Astrocyte of the cerebellum (primary cell): ENCODE measurements around the gene COG3.

Source experiments
- DNase-seq: peaks from one replicate; pipeline ENCODE4 v3.0.0-alpha.2; 2011; ENCODE audit warnings: low read depth
- H3K4me3 ChIP-seq: 2 replicates; pipeline ENCODE4 v1.5.1; 2011; ENCODE audit warnings: mild to moderate bottlenecking, low read depth, low read length, moderate library complexity
- CTCF ChIP-seq: IDR thresholded peaks from 2 replicates; pipeline ENCODE4 v1.5.1; 2012; ENCODE audit warnings: low read length, low read depth, moderate library complexity, mild to moderate bottlenecking; ENCODE audit errors: missing control alignments
- in situ Hi-C: cut with HindIII; loops from 2 replicates; pipeline ENCODE4 v1.10.0; 2017; ENCODE audit warnings: low sequenced_read_pairs

Gene COG3

GRCh38 chr13:45575146-45575829, 110.5 kb downstream of the COG3 start:
- H3K4me3 ChIP-seq, result no peak overlapping the region
- no peak for TF ChIP-seq CTCF
- DNase-seq, result no peak
- in situ Hi-C loops, result loop anchor here (5.0 kb wide), 1 partner anchor 83 kb away; no protein-coding TSS in a partner anchor

- DNase-seq, result no peak
- in situ Hi-C loops, result loop anchor here (5.0 kb wide), 1 partner anchor 84 kb away; no protein-coding TSS in a partner anchor
- no peak for TF ChIP-seq CTCF
- H3K4me3 ChIP-seq, result no peak overlapping the region
Observed at GRCh38 chr13:45575830-45576180, 111.1 kb downstream of the COG3 start.

GRCh38 chr13:45576466-45576865, 111.7 kb downstream of the COG3 start:
- no peak overlapping the region for H3K4me3 ChIP-seq
- in situ Hi-C loops, result loop anchor here (5.0 kb wide), 1 partner anchor 84 kb away; no protein-coding TSS in a partner anchor
- no peak for DNase-seq
- no peak for TF ChIP-seq CTCF

GRCh38 chr13:45582408-45583076, 117.8 kb downstream of the COG3 start:
- in situ Hi-C loops, result no loop called here
- no peak overlapping the region for H3K4me3 ChIP-seq
- no peak for DNase-seq
- no peak for TF ChIP-seq CTCF

- DNase-seq, result no peak
- in situ Hi-C loops, result no loop called here
- no peak for TF ChIP-seq CTCF
- no peak overlapping the region for H3K4me3 ChIP-seq
Observed at GRCh38 chr13:45584816-45585215, 120.1 kb downstream of the COG3 start.
